Astrocyte (in vitro differentiated cells and primary cell): ENCODE data around the gene OVCH1. TPM values are rescaled to one million over a fixed set of nuclear protein-coding genes. Genes with fewer than 3 reads are reported as not detected.

Experiments used
- DNase-seq: peaks from one replicate; pipeline ENCODE4 v3.0.0-alpha.2; 2010; ENCODE audit warnings: low read depth
- FAIRE-seq: peaks from 2 replicates; lab custom pipeline; 2011; peaks lifted over from hg19 to GRCh38; lab: Jason Lieb, UNC
- H2AFZ ChIP-seq: 2 replicates; pipeline ENCODE4 v1.6.0; 2012; ENCODE audit warnings: low read depth, low read length, inconsistent platforms
- H3K27ac ChIP-seq: 2 replicates; pipeline ENCODE4 v1.5.1; 2011; ENCODE audit warnings: low read depth, low read length, inconsistent platforms
- H3K27me3 ChIP-seq: 2 replicates; pipeline ENCODE4 v1.6.0; 2011; ENCODE audit warnings: low read length, inconsistent platforms; ENCODE audit not compliant: insufficient read depth
- H3K36me3 ChIP-seq: 2 replicates; pipeline ENCODE4 v1.5.1; 2011; ENCODE audit warnings: low read length, inconsistent platforms; ENCODE audit not compliant: insufficient read depth
- H3K4me1 ChIP-seq: 2 replicates; pipeline ENCODE4 v1.5.1; 2011; ENCODE audit warnings: low read length, inconsistent platforms; ENCODE audit not compliant: insufficient read depth
- H3K4me2 ChIP-seq: 2 replicates; pipeline ENCODE4 v1.6.0; 2012; ENCODE audit warnings: low read length, inconsistent platforms
- H3K4me3 ChIP-seq: 2 replicates; pipeline ENCODE4 v1.5.1; 2011; ENCODE audit warnings: low read depth, mild to moderate bottlenecking, low read length, inconsistent platforms; ENCODE audit not compliant: insufficient read depth
- H3K79me2 ChIP-seq: 2 replicates; pipeline ENCODE4 v1.6.0; 2012; ENCODE audit warnings: mild to moderate bottlenecking, low read length, inconsistent platforms; ENCODE audit not compliant: insufficient read depth
- H3K9ac ChIP-seq: 2 replicates; pipeline ENCODE4 v1.6.0; 2012; ENCODE audit warnings: mild to moderate bottlenecking, low read length, inconsistent platforms
- H3K9me3 ChIP-seq: 2 replicates; pipeline ENCODE4 v1.5.1; 2012; ENCODE audit warnings: low read depth, mild to moderate bottlenecking, low read length, inconsistent platforms; ENCODE audit not compliant: insufficient read depth
- H4K20me1 ChIP-seq: 2 replicates; pipeline ENCODE4 v1.6.0; 2012; ENCODE audit warnings: low read length, inconsistent platforms; ENCODE audit not compliant: insufficient read depth
- H3K27ac Mint-ChIP-seq: one replicate; pipeline ENCODE4 v1.8.0; 2021; ENCODE audit warnings: mild to moderate bottlenecking, mixed read lengths; ENCODE audit not compliant: unreplicated experiment
- H3K27me3 Mint-ChIP-seq: one replicate; pipeline ENCODE4 v1.8.0; 2021; ENCODE audit warnings: low read depth, mixed read lengths; ENCODE audit not compliant: unreplicated experiment
- H3K36me3 Mint-ChIP-seq: one replicate; pipeline ENCODE4 v1.8.0; 2021; ENCODE audit warnings: low read depth, mixed read lengths; ENCODE audit not compliant: unreplicated experiment
- H3K4me1 Mint-ChIP-seq: one replicate; pipeline ENCODE4 v1.8.0; 2021; ENCODE audit warnings: low read depth, mixed read lengths; ENCODE audit not compliant: unreplicated experiment
- H3K4me3 Mint-ChIP-seq: one replicate; pipeline ENCODE4 v1.8.0; 2021; ENCODE audit warnings: mild to moderate bottlenecking, moderate library complexity, mixed read lengths; ENCODE audit not compliant: unreplicated experiment
- H3K9me3 Mint-ChIP-seq: one replicate; pipeline ENCODE4 v1.8.0; 2021; ENCODE audit warnings: mild to moderate bottlenecking, mixed read lengths; ENCODE audit not compliant: unreplicated experiment
- EZH2 ChIP-seq: IDR thresholded peaks from 2 replicates; pipeline ENCODE4 v1.6.1; 2012; ENCODE audit warnings: mild to moderate bottlenecking, low read length, inconsistent platforms; ENCODE audit not compliant: insufficient read depth
- total RNA-seq: library from RNA; stranded (reverse); gene quantifications from 2 replicates; pipeline ENCODE4 v1.2.1, GENCODE V29; 2021
- TF ChIP-seq, protein P1 (sequence below): IDR thresholded peaks from 2 replicates; pipeline ENCODE4 v1.5.1; 2011; ENCODE audit warnings: low read depth, mild to moderate bottlenecking, inconsistent platforms, low read length, moderate library complexity; ENCODE audit not compliant: insufficient read depth

OVCH1 gene
- total RNA-seq, 1 donor from 2014 or later: not detected

- no peak overlapping the region for H2AFZ ChIP-seq
- no peak overlapping the region for H3K27ac ChIP-seq
- FAIRE-seq (no peak), DNase-seq (no peak)
- no peak for TF ChIP-seq EZH2
- TF ChIP-seq, protein P1, sequence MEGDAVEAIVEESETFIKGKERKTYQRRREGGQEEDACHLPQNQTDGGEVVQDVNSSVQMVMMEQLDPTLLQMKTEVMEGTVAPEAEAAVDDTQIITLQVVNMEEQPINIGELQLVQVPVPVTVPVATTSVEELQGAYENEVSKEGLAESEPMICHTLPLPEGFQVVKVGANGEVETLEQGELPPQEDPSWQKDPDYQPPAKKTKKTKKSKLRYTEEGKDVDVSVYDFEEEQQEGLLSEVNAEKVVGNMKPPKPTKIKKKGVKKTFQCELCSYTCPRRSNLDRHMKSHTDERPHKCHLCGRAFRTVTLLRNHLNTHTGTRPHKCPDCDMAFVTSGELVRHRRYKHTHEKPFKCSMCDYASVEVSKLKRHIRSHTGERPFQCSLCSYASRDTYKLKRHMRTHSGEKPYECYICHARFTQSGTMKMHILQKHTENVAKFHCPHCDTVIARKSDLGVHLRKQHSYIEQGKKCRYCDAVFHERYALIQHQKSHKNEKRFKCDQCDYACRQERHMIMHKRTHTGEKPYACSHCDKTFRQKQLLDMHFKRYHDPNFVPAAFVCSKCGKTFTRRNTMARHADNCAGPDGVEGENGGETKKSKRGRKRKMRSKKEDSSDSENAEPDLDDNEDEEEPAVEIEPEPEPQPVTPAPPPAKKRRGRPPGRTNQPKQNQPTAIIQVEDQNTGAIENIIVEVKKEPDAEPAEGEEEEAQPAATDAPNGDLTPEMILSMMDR: no peak
- Mint-ChIP-seq H3K36me3 (no peaks in the 10 kb centered on the region), H3K9me3 (no peaks in the 10 kb centered on the region), H3K4me3 (no peak overlapping the region), H3K27ac (no peak overlapping the region), H3K4me1 (no peaks in the 10 kb centered on the region), H3K27me3 (no peaks in the 10 kb centered on the region)
- no peak overlapping the region for H3K4me2 ChIP-seq
- H3K9me3 ChIP-seq: no peaks in the 10 kb centered on the region
- no peaks in the 10 kb centered on the region for H3K4me1 ChIP-seq
- no peak overlapping the region for H3K9ac ChIP-seq
- no peaks in the 10 kb centered on the region for H3K36me3 ChIP-seq
- H3K79me2 ChIP-seq: no peaks in the 10 kb centered on the region
- H3K27me3 ChIP-seq: peaks cover 3% of the 10 kb centered on the region
- no peaks in the 10 kb centered on the region for H4K20me1 ChIP-seq
- no peak overlapping the region for H3K4me3 ChIP-seq
Observed at GRCh38 chr12:29505122-29505521, 7.6 kb upstream of the OVCH1 start.

GRCh38 chr12:29503283-29503682 lies 5.8 kb upstream of the OVCH1 start:
- FAIRE-seq: no peak
- no peak overlapping the region for H3K9ac ChIP-seq
- no peaks in the 10 kb centered on the region for H3K4me1 ChIP-seq
- H3K27ac ChIP-seq: no peak overlapping the region
- TF ChIP-seq EZH2: no peak
- TF ChIP-seq, protein P1: no peak
- no peaks in the 10 kb centered on the region for H3K9me3 ChIP-seq
- no peaks in the 10 kb centered on the region for H3K36me3 ChIP-seq
- Mint-ChIP-seq H3K4me3 (no peak overlapping the region), H3K27me3 (no peaks in the 10 kb centered on the region), H3K9me3 (no peaks in the 10 kb centered on the region), H3K36me3 (no peaks in the 10 kb centered on the region), H3K27ac (no peak overlapping the region), H3K4me1 (no peaks in the 10 kb centered on the region)
- H3K4me2 ChIP-seq: no peak overlapping the region
- no peak for DNase-seq
- H3K4me3 ChIP-seq: no peak overlapping the region
- no peak overlapping the region for H2AFZ ChIP-seq
- H3K27me3 ChIP-seq: peaks cover 3% of the 10 kb centered on the region
- no peaks in the 10 kb centered on the region for H3K79me2 ChIP-seq
- H4K20me1 ChIP-seq: no peaks in the 10 kb centered on the region

DNA sequence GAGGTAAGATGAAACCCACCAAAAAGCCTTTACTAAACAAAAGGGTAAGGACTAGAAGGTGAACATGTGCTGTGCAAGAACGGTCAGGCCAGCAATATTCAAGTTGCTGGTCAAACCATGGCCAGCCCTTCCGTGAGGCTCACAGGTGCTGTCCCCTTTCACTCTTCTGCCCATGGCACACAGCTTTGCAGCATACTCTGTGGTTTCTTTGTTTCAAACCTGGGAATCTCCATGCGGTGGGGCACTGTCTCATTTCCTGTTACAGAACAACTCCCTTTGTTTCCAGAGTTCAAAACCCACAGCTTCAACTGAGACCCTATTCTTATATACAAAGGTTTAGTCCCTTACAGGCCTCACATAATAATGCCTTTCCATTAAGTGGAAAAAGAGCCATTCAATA lies 1.7 kb upstream of the OVCH1 start:
- no peak for FAIRE-seq
- Histone ChIP-seq H4K20me1 (no peaks in the 10 kb centered on the region), H2AFZ (no peak overlapping the region), H3K27me3 (no peaks in the 10 kb centered on the region), H3K9me3 (no peaks in the 10 kb centered on the region), H3K4me2 (no peak overlapping the region), H3K27ac (no peak overlapping the region), H3K9ac (no peak overlapping the region), H3K36me3 (no peaks in the 10 kb centered on the region), H3K4me1 (no peaks in the 10 kb centered on the region), H3K4me3 (no peak overlapping the region), H3K79me2 (no peaks in the 10 kb centered on the region)
- DNase-seq: no peak
- Mint-ChIP-seq H3K4me3 (no peak overlapping the region), H3K36me3 (no peaks in the 10 kb centered on the region), H3K4me1 (no peaks in the 10 kb centered on the region), H3K27ac (no peak overlapping the region), H3K27me3 (no peaks in the 10 kb centered on the region), H3K9me3 (no peaks in the 10 kb centered on the region)
- no peak for TF ChIP-seq EZH2
